Measurements from ENCODE around the gene KRT77.

DNA sequence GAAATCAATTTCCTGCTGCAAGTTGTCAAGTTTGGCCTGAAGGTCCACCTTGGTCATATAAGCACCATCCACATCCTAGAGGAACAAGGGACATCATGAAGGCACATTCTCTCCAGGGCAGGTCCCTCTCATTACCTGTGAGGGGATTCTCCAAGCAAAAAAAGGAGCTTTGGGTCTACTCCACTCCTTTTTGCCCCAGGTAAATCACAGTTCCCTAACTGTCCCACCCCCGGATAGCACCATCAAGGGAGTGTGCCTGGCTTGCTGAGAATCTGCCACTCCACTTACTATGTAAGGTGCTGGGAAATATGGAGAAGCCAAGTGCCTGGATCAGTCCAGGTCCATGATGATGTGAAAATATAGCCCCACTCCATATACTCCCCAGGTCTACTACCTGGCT lies 25.7 kb downstream of the KRT77 start:
- TF ChIP-seq EZH2 (IDR thresholded peaks at IDR 0.05) (no peak), POLR2AphosphoS5 (IDR thresholded peaks at IDR 0.05; ENCODE audit: borderline replicate concordance, low read depth, low read length) (no peak)

Data from SK-N-MC (cell line).